Measurements from ENCODE around the gene SLC30A7.
"Not testable (repeated sequence)": the region's sequence is repeated elsewhere in the genome, so short reads cannot be mapped to it uniquely, and the experiment has no call there.

The SLC30A7 gene

DNA sequence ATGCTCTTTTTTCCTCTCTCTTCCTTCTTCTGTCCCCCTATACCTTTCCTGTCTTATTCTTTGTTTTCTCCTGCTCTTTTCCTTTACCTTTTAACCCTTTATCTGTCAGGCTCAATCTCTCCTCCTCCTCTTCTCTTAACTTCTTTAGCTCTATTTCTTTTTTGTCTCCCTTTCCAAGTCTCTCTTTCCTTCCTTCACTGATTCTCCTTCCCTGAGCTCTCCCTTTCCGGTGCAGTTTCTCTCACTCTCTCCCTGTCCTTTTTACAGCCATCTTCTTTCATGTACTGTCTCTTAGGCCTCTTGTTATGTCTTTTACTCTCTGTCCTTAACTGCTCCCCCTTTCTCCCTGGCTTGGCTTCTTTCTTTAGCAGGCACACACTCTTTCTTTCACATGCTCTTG, 12.0 kb downstream of the SLC30A7 start:
- H3K27ac ChIP-seq (ENCODE audit: low read depth, low read length, severe bottlenecking), result no peak overlapping the region
- 94 to 100% methylated on average over 1 of the region's 1 CpG for WGBS, 2 experiments (ENCODE audit: insufficient coverage in 2 of 2)
- no peaks in the 10 kb centered on the region for H3K9me3 ChIP-seq (ENCODE audit: control insufficient read depth, low read length)
- no peaks in the 10 kb centered on the region for H3K4me1 ChIP-seq (ENCODE audit: control insufficient read depth, insufficient read depth, low read length, poor library complexity, severe bottlenecking)
- no peak overlapping the region for H3K4me3 ChIP-seq (ENCODE audit: extremely low read depth, insufficient read depth, low read length, poor library complexity, severe bottlenecking)
- H3K36me3 ChIP-seq (ENCODE audit: control insufficient read depth, insufficient read depth, low read length), result peaks cover 50% of the 10 kb centered on the region

DNA sequence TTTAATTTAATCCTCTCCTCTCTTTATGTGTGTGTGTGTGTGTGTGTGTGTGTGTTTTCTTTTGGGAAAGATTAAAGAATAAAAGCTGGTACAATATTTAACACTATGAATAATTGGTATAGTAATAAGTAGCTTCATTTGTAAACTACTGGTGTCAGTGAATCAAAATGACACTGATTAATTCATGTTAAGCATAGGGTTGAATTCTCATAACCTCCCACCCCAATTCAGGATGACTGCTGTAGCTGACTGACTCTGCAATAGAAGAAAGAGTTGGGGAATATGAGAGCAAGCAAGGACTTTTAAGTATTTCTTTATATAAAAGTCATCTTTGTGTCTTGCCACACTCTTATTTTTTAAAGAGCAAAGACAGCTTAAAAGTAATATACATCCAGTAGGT, 13.1 kb downstream of the SLC30A7 start:
- no peak overlapping the region for H3K27ac ChIP-seq (ENCODE audit: low read depth, low read length, severe bottlenecking)
- H3K4me1 ChIP-seq (ENCODE audit: control insufficient read depth, insufficient read depth, low read length, poor library complexity, severe bottlenecking), result no peaks in the 10 kb centered on the region
- H3K9me3 ChIP-seq (ENCODE audit: control insufficient read depth, low read length), result no peaks in the 10 kb centered on the region
- no peak overlapping the region for H3K4me3 ChIP-seq (ENCODE audit: extremely low read depth, insufficient read depth, low read length, poor library complexity, severe bottlenecking)
- peaks cover 57% of the 10 kb centered on the region for H3K36me3 ChIP-seq (ENCODE audit: control insufficient read depth, insufficient read depth, low read length)

DNA sequence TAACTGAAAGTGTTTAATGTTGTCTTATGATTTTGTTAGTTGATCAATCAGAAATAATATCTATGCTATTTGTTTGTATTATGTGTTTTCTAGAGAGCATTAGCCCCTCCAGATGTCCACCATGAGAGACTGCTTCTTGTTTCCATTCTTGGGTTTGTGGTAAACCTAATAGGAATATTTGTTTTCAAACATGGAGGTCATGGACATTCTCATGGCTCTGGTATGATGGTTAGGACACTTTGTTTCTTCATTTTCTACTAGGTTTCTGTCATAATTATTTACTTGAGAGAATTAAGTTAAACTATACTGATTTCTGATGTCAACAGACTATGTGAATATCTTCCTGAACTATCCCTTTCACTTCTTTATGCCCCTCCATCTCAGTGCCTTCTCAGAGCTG, 16.1 kb downstream of the SLC30A7 start:
- no peaks in the 10 kb centered on the region for H3K9me3 ChIP-seq (ENCODE audit: control insufficient read depth, low read length)
- peaks cover 39% of the 10 kb centered on the region for H3K36me3 ChIP-seq (ENCODE audit: control insufficient read depth, insufficient read depth, low read length)
- no peak overlapping the region for H3K27ac ChIP-seq (ENCODE audit: low read depth, low read length, severe bottlenecking)
- H3K4me3 ChIP-seq (ENCODE audit: extremely low read depth, insufficient read depth, low read length, poor library complexity, severe bottlenecking), result no peak overlapping the region
- no peaks in the 10 kb centered on the region for H3K4me1 ChIP-seq (ENCODE audit: control insufficient read depth, insufficient read depth, low read length, poor library complexity, severe bottlenecking)

DNA sequence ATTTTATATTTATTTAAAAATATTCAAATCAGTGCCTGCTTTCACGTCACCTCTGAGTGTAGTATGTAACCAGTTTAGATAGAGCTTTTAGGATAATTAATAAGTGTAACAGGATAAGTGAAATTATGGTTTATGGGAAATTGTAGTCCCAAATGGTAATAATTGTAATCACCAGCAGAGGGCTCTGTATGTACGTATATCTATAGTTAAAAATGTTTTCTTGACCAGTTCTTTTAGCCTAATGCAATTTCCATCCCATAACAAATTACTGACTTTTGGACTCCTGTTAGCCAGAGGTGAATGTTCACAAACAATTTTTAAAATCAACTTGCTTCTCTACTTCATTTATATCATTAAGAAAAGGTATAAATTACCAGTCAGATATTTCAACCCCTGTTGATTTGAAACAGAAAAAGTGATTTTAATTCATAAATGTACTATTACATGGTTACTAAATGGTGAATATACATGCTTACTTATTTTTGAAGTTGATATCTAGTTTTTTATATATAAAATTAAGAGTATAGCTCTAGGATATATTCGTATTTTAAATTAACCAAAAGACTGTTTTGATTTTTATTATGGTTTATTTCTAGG, 25.3 kb downstream of the SLC30A7 start:
- H3K36me3 ChIP-seq (ENCODE audit: control insufficient read depth, insufficient read depth, low read length), result peaks cover 41% of the 10 kb centered on the region
- H3K27ac ChIP-seq (ENCODE audit: low read depth, low read length, severe bottlenecking), result no peak overlapping the region
- no CpG with 5 or more reads among the region's 3 CpGs for WGBS, 2 experiments (ENCODE audit: insufficient coverage in 2 of 2)
- H3K4me1 ChIP-seq (ENCODE audit: control insufficient read depth, insufficient read depth, low read length, poor library complexity, severe bottlenecking), result no peaks in the 10 kb centered on the region
- no peak overlapping the region for H3K4me3 ChIP-seq (ENCODE audit: extremely low read depth, insufficient read depth, low read length, poor library complexity, severe bottlenecking)
- H3K9me3 ChIP-seq (ENCODE audit: control insufficient read depth, low read length), result no peaks in the 10 kb centered on the region

DNA sequence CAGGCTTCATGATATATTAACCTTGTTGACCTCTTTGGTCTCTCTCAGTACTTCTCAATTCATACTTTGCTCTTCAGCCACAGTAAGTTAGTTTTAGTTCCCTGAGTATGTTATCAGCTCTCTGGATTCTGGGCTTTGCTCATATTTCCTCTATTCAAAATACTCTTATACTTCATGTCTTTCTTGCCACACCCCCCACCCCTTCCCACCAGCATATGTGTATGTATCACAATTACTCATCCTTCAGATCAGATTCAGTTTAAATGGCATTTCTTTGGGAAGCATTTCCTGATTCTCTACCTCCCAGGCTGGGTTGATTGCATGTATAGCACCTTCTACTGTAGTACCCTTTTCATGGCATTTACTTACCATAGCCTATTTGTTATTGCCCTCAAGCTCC, 28.3 kb downstream of the SLC30A7 start:
- Histone ChIP-seq H3K4me3 (ENCODE audit: extremely low read depth, insufficient read depth, low read length, poor library complexity, severe bottlenecking) (no peak overlapping the region), H3K9me3 (ENCODE audit: control insufficient read depth, low read length) (no peaks in the 10 kb centered on the region), H3K4me1 (ENCODE audit: control insufficient read depth, insufficient read depth, low read length, poor library complexity, severe bottlenecking) (no peaks in the 10 kb centered on the region), H3K36me3 (ENCODE audit: control insufficient read depth, insufficient read depth, low read length) (peaks cover 39% of the 10 kb centered on the region), H3K27ac (ENCODE audit: low read depth, low read length, severe bottlenecking) (no peak overlapping the region)

DNA sequence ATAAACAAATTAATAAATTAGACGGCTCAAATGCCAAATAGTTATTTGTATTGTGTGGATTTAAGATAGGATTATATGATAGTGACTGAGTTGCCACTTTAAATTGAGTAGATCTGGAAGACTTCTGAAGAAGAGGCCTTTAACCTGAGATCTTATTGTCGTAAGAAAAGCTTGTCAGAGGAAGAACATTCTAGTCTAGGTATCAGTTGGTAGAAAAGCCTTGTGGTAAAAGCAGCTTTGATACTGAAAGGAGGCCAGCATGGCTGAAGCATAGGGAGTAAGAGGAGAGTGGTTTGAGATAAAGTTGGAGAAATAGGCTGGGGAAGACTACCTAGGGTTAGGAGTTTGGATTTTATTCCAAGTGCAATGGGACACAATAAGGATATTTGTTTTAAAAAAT, 29.1 kb downstream of the SLC30A7 start:
- 100% methylated on average over 1 to 2 of the region's 2 CpGs for WGBS, 2 experiments (ENCODE audit: insufficient coverage in 2 of 2)
- no peaks in the 10 kb centered on the region for H3K9me3 ChIP-seq (ENCODE audit: control insufficient read depth, low read length)
- H3K36me3 ChIP-seq (ENCODE audit: control insufficient read depth, insufficient read depth, low read length), result peaks cover 39% of the 10 kb centered on the region
- no peak overlapping the region for H3K4me3 ChIP-seq (ENCODE audit: extremely low read depth, insufficient read depth, low read length, poor library complexity, severe bottlenecking)
- no peaks in the 10 kb centered on the region for H3K4me1 ChIP-seq (ENCODE audit: control insufficient read depth, insufficient read depth, low read length, poor library complexity, severe bottlenecking)
- H3K27ac ChIP-seq (ENCODE audit: low read depth, low read length, severe bottlenecking), result no peak overlapping the region

DNA sequence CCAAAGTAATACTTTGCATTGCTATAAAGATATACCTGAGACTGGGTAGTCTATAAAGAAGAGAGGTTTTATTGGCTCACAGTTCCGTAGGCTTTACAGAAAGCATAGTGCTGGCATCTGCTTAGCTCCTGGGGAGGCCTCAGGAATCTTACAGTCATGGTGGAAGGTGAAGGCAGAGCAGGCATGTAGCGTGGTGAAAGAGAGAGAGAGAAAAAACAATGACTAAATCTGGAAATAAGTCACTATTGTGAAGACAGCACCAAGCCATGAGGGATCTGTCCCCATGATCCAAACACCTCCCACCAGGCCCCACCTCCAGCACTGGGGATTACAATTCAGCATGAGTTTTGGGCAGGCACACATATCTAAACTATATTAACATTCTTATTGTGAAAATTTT, 30.4 kb downstream of the SLC30A7 start:
- Histone ChIP-seq H3K4me1 (ENCODE audit: control insufficient read depth, insufficient read depth, low read length, poor library complexity, severe bottlenecking) (no peaks in the 10 kb centered on the region), H3K36me3 (ENCODE audit: control insufficient read depth, insufficient read depth, low read length) (peaks cover 39% of the 10 kb centered on the region), H3K9me3 (ENCODE audit: control insufficient read depth, low read length) (no peaks in the 10 kb centered on the region), H3K4me3 (ENCODE audit: extremely low read depth, insufficient read depth, low read length, poor library complexity, severe bottlenecking) (no peak overlapping the region), H3K27ac (ENCODE audit: low read depth, low read length, severe bottlenecking) (no peak overlapping the region)
- 67 to 100% methylated on average over 1 of the region's 2 CpGs for WGBS, 2 experiments (ENCODE audit: insufficient coverage in 2 of 2)

DNA sequence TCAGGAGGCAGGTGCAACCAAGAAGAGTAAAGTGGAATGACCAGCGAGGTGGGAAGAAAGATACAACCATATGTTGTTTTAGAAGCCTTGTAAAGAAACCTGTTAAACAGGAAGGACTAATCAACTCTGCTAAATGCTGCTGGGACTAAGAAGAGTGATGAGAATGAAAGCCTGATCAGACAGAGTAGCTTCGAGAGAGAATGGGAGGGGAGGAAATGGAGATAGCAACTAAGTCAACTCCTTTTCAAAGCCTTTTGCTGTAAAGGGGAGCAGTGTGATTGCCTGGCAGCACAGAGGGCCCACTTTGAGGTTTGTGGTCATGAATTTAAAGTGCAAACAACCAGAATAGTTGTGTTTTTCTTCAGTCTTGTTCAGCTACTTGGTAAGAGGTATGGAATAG, 31.4 kb downstream of the SLC30A7 start:
- peaks cover 31% of the 10 kb centered on the region for H3K36me3 ChIP-seq (ENCODE audit: control insufficient read depth, insufficient read depth, low read length)
- H3K4me1 ChIP-seq (ENCODE audit: control insufficient read depth, insufficient read depth, low read length, poor library complexity, severe bottlenecking), result no peaks in the 10 kb centered on the region
- no peaks in the 10 kb centered on the region for H3K9me3 ChIP-seq (ENCODE audit: control insufficient read depth, low read length)
- no peak overlapping the region for H3K4me3 ChIP-seq (ENCODE audit: extremely low read depth, insufficient read depth, low read length, poor library complexity, severe bottlenecking)
- no peak overlapping the region for H3K27ac ChIP-seq (ENCODE audit: low read depth, low read length, severe bottlenecking)
- WGBS, 2 experiments (ENCODE audit: insufficient coverage in 2 of 2), result 76 to 91% methylated on average over 1 to 2 of the region's 2 CpGs

DNA sequence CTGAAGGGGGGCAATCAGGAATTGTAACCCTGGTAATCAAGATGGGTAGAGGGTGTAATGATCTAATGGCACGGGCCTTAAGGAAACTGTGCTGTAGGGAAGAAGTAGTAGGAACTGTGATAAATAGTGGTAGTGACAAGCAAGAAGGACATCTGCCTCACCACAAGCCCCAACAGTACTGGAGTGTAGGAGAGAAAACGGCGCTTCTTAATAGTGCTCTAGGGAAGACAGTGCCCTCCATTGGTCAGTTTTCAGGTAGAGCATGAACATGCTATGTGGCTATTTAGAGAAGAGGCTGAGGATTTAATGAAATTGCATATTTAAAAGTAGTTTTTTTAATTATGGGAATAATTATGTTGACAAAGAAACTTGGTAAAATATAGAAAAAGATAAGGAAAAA, 32.2 kb downstream of the SLC30A7 start:
- 76 to 88% methylated on average over 1 to 3 of the region's 3 CpGs for WGBS, 2 experiments (ENCODE audit: insufficient coverage in 2 of 2)
- H3K27ac ChIP-seq (ENCODE audit: low read depth, low read length, severe bottlenecking), result no peak overlapping the region
- H3K36me3 ChIP-seq (ENCODE audit: control insufficient read depth, insufficient read depth, low read length), result peaks cover 32% of the 10 kb centered on the region
- no peak overlapping the region for H3K4me3 ChIP-seq (ENCODE audit: extremely low read depth, insufficient read depth, low read length, poor library complexity, severe bottlenecking)
- no peaks in the 10 kb centered on the region for H3K9me3 ChIP-seq (ENCODE audit: control insufficient read depth, low read length)
- H3K4me1 ChIP-seq (ENCODE audit: control insufficient read depth, insufficient read depth, low read length, poor library complexity, severe bottlenecking), result no peaks in the 10 kb centered on the region

DNA sequence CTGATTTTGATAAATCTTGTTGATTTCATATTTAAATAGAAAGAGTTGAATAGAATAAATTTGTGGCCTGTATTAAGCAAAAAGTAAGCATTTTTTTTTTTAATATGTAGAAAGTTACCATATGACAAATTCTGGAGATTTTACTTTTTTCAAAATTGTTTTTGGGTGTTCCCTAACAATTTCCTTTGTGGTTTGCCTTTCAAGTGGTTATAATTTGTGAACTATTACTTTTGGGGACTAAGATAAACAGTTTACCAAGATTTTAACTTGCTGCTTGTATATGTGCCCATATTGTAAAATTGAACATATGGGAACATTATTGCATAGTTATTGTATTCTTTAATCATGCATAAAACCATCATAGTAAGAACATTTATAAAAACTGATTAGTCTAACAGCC, 34.6 kb downstream of the SLC30A7 start:
- H3K4me1 ChIP-seq (ENCODE audit: control insufficient read depth, insufficient read depth, low read length, poor library complexity, severe bottlenecking), result no peaks in the 10 kb centered on the region
- H3K9me3 ChIP-seq (ENCODE audit: control insufficient read depth, low read length), result no peaks in the 10 kb centered on the region
- H3K36me3 ChIP-seq (ENCODE audit: control insufficient read depth, insufficient read depth, low read length), result peaks cover 19% of the 10 kb centered on the region
- no peak overlapping the region for H3K4me3 ChIP-seq (ENCODE audit: extremely low read depth, insufficient read depth, low read length, poor library complexity, severe bottlenecking)
- no peak overlapping the region for H3K27ac ChIP-seq (ENCODE audit: low read depth, low read length, severe bottlenecking)

DNA sequence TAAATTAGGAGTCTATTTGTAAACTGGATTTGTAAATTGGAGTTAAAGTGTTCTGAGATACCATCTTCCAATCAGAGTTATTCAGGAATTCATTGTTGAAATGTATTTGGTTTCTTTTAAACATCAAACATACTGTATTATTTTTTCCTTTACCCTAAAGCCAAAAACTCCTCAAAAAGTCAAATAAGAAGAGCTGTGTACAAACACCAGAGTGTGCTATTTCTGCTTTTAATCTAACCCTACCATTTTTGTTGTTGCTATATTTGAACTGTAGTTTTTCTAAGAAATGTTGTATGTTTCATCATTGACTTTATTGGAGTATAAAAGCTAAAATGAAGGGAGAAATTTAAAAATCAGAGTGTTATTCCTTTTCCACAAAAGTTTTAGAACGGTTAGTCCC, 35.8 kb downstream of the SLC30A7 start:
- no peaks in the 10 kb centered on the region for H3K4me1 ChIP-seq (ENCODE audit: control insufficient read depth, insufficient read depth, low read length, poor library complexity, severe bottlenecking)
- peaks cover 17% of the 10 kb centered on the region for H3K36me3 ChIP-seq (ENCODE audit: control insufficient read depth, insufficient read depth, low read length)
- no peak overlapping the region for H3K4me3 ChIP-seq (ENCODE audit: extremely low read depth, insufficient read depth, low read length, poor library complexity, severe bottlenecking)

DNA sequence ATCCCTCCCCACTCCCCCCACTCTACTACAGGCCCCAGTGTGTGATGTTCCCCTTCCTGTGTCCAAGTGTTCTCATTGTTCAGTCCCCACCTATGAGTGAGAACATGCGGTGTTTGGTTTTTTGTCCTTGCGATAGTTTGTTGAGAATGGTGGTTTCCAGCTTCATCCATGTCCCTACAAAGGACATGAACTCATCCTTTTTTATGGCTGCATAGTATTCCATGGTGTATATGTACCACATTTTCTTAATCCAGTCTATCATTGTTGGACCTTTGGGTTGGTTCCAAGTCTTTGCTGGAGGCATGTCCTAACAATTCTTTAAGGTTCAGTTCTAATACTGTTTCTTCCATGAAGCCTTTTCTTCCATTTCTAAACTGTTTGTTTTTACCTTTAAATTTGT, 37.7 kb downstream of the SLC30A7 start:
- peaks cover 26% of the 10 kb centered on the region for H3K36me3 ChIP-seq (ENCODE audit: control insufficient read depth, insufficient read depth, low read length)
- H3K9me3 ChIP-seq (ENCODE audit: control insufficient read depth, low read length); H3K27ac ChIP-seq (ENCODE audit: low read depth, low read length, severe bottlenecking); H3K4me3 ChIP-seq (ENCODE audit: extremely low read depth, insufficient read depth, low read length, poor library complexity, severe bottlenecking); H3K4me1 ChIP-seq (ENCODE audit: control insufficient read depth, insufficient read depth, low read length, poor library complexity, severe bottlenecking): not testable (repeated sequence)
- no CpG with 5 or more reads among the region's 2 CpGs for WGBS, 2 experiments (ENCODE audit: insufficient coverage in 2 of 2)

More for the DNA sequence above, 35.8 kb downstream of the SLC30A7 start:
- H3K9me3 ChIP-seq (ENCODE audit: control insufficient read depth, low read length), result no peaks in the 10 kb centered on the region
- WGBS, 2 experiments (ENCODE audit: insufficient coverage in 2 of 2), result 83 to 93% methylated on average over 1 of the region's 1 CpG
- no peak overlapping the region for H3K27ac ChIP-seq (ENCODE audit: low read depth, low read length, severe bottlenecking)

All from mesodermal cell (in vitro differentiated cells).